CD4-positive, alpha-beta T cell treated with Interleukin-6 at 100 ng/mL for 8 hours (primary cell): ENCODE results near the gene ADCYAP1R1.

Source experiments
- DNase-seq: peaks from one replicate; pipeline ENCODE4 v3.0.0-alpha.2; 2020; ENCODE audit warnings: mixed read lengths, low spot score

ADCYAP1R1 gene

DNA sequence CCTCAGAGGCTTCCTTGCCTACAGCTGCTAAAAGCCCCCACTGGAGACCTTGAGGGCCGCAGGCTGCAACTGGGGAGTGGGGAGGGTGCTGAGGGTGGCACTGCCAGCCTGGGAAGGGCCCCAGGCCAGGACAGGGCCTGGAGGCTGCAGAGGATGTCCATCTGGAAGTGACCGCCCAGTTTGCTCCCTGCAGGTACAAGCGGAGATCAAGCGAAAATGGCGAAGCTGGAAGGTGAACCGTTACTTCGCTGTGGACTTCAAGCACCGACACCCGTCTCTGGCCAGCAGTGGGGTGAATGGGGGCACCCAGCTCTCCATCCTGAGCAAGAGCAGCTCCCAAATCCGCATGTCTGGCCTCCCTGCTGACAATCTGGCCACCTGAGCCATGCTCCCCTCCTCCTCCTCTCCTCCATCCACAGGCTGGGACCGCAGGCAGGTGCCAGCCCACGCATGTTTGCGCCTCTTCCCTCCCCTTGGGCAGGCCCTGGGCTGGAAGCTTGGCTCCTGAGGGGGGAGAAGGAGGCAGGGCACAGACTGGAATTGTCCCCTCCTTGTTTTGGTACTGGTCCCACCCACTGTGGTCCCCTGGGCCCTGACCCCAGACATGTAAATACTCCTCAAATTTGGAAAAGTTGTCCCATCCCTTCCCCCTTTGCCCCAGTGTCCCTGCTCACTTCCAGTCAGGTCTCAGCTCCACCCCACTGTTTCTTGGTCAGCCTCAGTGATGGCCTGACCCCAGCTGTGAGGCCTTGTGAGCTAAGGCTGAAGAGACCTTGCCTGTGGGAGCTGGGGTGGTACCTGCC lies 54.4 kb downstream of the ADCYAP1R1 start:
- no peak for DNase-seq

DNA sequence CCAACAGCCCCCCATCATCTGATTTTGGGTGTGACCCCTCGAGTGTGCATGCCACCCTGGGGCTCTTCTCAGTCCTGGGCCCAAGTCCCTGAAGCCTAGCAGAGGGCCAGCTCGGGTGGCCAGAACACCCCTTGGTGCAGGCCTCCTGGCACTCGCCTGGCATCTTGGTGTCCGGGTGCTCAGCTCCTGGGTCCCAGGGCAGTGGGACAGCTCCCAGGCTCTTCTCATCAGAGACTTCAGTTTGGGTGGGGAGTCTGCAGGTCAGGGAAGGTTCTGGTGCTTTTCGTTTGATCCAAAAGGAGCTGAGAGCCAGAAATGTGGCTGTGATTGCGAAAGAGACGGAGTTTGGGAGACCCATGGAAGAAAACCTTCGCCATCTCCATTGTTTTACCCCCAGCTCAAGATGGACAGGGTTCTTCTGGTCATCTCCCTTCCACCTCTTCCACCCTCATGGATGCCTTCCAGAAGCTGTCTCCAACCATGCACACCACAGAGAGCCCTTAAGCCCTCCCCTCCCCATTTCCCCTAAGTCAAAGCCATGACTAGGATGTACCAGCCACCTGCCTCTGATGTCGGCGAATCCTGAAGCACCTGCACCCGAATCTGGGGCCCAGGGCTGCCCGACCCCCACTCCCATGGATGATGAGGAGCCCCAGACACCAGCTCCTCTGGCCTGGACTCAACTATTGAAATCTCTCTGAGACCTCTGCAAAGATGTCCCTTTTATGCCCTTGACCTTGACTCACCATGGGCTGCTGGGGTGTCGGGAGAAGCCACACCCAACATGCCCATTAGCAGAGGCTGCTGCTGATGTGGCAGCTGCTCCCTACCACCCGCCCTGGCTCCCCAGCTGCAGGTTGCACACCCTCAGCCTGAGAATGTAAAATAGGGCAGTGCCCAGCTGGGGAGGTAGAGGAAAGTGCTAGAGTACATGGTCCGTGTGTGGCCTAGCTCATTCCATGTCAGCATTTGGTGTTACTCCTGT lies 55.3 kb downstream of the ADCYAP1R1 start:
- no peak for DNase-seq

DNA sequence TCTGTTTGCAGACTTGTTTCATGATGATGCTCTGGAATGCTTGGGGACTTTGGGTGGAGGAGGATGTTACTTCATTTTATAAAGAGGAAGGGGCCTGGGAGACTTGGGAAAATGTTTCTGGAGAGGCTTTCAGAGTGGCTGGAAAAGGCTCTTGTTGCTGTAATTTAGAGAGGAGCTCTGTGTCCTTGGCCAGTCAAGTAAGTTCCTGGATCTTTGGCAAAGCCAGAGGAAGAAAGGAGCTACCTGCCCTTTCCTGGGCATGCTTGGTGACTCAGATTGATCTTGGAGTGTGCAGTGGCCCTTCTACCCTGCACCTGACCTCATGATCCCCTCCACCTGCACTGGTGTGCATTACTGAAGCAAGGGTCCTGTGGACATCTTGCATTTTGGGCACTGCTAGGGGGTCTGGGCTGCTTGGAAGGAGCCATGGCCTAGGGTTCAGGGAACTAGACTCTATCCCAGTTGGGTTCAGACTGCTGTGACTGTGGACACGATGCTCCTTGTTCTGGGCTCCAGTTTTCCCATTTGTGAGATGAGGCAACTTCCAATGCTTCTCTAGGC lies 56.1 kb downstream of the ADCYAP1R1 start:
- no peak for DNase-seq

DNA sequence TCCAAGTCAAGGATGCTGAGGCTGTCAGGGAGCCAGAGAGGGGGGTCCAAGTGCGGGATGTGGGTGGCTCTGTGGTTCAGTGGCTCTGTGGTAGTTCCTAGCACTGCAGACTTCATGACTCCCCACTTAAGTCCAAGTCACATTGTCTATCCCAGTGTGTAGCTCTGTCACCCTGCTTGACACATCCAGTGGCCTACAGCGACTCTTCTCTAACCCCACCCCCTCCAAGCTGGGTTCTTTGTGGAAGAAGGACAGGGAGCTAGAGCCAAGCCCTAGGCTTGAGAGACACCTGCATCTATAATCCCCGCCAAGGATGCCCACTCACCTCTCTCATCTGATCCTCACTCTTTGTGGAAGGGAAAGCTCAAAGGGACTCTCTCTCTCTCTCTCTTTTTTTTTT lies 57.6 kb downstream of the ADCYAP1R1 start:
- DNase-seq = no peak

DNA sequence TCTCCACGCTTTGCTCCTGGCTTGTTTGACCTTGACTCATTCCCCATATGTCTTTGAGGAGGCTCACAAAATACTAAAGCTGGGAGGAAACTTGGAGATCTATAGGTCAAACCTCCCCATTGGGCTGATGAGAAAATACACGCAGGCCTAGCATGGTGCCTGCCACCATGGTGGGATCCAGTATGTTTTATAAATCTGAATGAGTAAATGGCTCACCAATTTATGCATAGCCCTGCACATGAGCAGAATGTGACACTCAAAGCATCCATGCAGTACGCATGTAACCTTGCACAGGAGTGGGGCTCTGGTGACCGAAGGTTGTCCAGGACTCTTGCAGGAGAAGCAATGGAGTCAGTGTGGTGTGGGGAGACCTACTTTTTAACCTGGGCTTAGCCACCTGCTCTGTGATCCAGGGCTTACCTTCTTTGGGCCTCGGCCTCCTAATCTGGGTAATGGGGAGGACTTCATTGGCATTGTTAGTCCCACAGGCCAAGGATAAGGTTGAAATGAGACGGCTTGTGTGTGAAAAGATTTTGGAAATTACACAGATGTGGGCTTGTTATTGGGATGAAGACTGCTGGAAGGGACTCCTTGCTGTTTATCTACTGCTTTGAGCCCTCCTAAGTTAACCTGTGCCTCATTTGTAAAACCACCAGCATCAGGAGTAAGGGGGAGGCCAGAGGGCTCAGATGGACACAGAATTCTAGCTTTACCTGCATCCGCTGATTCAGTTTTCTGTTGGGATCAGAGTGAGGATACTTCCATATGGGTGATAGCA lies 58.4 kb downstream of the ADCYAP1R1 start:
- no peak for DNase-seq

DNA sequence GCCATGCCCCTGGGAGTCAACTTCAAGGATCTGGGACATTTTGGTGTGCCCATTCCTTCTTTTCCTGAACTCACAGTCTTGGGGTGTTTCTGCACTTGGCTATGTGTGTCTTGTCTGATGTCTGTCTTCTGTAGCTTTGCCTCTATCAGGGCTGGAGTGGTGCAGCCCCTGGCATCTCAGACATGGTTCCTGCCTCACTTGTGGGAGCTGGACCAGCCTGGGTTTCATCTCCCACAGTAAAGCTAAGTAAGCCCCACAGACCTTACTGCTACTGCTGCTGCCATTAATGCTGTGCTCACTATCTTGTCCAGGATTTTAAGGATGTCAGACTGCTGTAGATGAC lies 59.0 kb downstream of the ADCYAP1R1 start:
- DNase-seq = no peak

DNA sequence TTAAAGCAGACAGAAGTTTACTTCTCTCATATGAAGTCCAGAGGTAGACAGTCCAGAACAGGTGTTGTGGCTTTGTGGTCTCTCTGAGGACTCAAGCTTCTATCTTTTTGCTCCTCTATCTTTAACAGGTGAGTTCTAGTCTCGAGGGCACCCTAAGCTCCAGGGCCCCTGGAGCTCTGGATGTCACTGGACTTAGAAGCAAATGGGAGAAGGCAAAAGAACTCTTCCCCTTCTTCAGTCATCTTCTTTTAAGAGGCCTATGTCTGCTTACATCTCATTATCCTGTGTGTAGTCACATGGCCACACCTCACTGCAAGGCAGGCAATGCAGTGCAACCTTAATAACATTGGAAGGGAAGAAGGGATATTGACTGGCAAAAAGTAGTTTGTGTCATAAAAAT lies 61.6 kb downstream of the ADCYAP1R1 start:
- no peak for DNase-seq

DNA sequence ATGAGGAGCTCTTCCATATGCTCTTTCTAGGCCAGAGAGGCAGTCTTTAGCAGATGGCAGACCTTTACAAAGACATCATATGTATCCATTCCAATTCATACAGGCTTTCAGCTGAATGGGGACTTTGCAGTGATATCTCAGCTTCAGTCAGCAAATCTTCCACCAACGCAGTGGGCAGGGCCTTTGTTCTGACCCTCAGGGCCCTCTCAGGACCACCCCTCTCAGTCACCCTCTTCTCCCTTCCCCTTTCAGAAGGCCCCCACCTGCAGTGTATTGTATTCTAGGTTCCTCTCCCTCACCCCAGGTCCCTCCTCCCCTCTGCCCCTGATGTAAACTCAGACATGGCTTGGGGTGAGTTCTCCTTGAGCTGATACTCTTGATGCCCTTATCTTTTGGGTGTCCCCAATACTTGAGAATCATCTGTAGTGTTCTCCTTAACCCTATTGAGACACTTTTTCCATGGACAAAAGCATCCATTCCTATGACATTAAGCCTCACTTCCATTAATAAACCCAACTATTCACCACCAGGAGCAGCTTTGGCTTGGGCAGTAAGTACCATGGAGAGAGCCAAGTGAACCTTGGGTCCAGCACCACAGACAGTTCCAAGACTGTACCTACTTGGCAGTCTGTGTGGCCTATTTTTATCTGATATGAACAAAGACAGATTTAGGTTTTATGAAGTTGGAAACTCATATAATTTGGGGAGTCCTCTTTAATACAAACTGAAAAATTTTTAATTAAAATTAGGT lies 62.7 kb downstream of the ADCYAP1R1 start:
- no peak for DNase-seq

DNA sequence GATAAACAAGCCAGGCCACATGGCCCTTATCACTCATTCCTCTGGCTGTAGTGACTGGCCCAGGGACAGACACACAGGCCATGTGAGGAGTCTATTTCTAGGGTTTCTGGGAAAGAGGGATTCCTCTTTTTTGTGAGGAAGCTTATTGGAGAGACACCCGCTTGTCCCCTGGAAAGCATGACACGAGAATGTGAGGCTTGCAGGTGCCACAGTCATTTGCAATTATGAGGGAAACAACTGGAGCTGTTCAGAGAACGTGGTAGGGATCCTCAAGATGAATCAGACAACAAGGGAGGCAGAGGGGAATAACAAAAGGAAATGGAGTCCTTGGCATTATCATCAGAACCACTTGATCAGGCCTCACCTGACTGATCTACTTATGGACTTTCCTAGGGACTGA lies 64.5 kb downstream of the ADCYAP1R1 start:
- DNase-seq = no peak

DNA sequence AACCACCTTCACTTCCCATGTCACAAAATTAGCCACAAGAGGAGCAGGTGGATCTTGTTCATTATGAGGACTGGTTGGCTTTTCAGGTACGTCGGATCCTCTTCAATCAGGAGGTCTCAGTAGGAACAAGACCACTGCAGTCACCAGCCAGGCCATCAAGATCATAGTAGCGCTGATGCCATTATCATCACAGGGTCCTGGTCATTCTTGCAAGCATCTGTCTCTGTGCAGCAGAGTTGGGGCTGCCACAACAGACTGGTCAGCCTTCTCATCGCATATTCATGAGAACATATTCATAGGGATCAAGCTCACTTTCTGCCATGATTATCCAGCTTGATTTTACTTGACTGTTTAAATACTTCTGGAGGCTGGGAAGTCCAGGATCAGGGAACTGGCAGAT lies 67.1 kb downstream of the ADCYAP1R1 start:
- no peak for DNase-seq

DNA sequence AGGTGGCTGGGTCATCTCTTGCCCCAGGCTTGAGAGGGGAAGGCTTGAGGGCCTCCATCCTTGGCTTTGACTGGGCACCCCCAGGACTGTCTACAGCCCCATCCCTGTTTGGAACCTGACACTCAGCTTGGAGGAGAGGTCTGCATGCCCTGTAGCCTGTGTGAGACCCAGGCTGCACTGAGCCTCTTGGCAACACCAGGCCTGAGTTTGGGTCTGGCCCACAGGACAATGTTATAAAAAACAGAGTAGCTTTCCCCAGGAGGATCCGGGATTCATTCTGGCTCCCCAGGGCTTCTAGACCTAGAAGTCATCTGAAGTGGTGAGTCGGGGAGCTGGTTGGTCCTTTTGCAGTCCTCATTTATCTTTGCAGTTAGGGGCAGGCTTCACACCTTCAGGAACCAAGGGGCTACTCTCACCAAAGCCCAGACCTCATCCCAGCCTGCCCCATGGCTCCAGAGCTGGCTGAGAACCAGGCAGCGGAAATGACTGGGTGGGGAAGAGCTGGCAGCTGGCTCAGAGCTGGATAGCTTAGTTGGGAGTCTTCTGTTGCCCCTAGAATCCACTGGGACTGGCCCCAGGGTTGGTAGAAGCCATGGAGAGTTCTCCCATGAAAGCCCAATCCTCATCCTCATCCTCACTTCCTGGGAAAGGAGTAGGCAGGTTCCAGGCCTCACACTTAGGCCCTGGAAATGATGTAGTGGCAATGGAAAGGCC lies 68.8 kb downstream of the ADCYAP1R1 start:
- DNase-seq = no peak

DNA sequence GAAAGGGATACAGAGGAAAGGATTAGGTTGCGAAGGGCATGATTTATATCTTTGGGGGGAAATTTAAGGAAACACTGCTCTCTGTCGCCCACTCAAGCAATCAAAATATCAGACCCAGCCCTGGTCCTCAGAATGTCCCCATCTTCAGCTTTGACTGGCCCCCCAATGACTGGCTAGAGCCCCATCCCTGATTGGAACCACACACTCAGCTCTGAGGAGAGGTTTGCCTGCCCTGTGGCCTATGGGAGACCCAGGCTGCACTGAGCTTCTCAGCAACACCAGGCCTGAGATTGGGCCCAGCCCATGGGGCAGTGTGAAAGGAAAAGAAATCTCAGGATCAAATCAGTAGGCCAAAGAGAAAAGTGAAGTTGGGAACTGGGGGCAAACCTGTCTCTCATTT lies 69.5 kb downstream of the ADCYAP1R1 start:
- DNase-seq = no peak

DNA sequence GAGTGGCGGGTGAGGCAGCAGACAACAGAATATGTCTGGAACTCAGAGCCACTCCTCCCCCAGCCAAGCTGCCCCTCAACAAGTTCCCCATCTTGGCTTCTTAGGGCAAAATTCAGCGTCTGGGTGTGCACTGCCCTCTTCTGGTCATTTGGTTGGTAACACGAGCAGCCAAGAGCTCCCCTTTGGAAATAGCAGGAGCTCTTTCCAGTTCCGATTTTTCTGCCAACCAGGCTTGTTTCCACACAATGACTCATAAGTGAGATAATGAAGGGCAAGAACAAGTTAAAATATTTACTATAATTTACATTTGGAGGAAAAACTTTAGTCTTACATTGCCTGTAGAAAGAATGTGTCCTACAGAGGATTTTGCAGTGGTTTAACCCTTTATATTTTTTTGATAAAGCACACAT lies 70.5 kb downstream of the ADCYAP1R1 start:
- peak; percentile 16 for DNase-seq

DNA sequence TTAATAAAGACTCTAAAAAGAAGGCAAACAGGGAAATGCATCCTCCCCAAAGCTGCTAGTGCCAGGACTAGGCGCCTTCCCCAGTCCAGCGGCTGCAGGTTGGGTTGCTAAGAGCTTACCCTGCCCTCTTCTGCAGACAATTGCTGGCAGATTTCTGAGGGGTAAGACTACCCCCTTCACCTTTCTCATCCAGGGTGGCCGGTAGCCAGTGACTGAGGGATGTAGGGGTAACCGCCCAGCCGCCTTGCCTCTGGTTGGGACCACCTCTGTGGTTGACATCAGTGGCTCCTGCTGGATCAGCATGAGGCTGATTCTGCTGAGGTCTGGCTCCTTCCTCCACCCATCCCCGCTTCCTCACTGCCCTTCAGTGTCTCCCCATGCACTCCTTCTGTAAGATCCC lies 71.2 kb downstream of the ADCYAP1R1 start:
- no peak for DNase-seq

DNA sequence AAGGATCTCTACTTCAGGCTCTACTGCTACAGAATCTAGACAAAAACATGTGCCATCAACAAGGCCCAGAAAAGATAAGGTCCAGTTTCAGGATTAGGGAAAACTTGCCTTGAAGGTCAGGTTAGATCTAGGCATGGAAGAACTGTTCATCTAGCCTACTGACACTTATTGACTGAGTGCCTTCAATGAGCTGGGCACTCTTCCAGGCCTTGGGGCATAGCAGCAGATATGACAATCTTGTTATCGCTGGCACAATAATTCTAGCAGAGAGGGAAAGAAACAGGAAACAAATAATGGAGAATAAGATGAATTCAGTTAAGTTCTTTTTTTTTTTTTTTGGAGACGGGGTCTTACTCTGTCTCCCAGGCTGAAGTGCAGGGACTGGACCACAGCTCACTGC lies 71.6 kb downstream of the ADCYAP1R1 start:
- no peak for DNase-seq

DNA sequence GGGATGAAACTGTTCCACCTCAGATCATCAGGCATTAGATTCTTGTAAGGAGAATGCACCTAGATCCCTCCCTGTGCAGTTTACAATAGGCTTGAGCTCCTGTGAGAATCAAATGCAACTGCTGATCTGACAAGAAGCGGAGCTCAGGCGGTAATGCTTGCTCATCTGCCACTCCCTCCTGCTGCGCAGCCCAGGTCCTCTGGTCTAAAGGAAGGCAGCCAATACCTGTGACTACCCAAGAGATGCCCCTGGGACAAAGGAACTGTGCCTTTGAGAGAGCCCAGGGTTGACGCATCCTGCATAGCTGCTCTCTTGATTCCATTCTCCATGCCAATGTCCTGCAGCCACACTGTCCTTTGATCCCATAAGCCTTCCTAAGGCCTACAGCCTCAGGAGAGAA lies 73.1 kb downstream of the ADCYAP1R1 start:
- no peak for DNase-seq

DNA sequence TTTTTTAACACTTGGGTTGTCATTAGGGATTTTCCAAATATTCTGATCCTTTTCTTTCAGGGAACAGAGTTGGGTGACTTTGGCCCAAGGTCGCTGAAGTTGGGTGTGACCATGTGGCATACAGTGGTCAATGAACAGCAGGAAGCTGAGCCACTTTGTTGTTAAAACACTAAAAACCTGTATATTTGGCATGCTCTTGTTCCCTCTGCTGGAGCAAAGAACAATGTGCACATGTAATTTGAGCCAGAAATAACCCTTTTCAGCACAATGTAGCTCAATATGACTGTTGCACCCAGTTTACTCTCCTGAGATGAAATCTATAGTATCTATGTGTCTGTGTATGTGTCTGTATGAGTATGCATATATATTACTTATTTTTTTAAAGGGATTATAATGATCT lies 74.9 kb downstream of the ADCYAP1R1 start:
- no peak for DNase-seq

DNA sequence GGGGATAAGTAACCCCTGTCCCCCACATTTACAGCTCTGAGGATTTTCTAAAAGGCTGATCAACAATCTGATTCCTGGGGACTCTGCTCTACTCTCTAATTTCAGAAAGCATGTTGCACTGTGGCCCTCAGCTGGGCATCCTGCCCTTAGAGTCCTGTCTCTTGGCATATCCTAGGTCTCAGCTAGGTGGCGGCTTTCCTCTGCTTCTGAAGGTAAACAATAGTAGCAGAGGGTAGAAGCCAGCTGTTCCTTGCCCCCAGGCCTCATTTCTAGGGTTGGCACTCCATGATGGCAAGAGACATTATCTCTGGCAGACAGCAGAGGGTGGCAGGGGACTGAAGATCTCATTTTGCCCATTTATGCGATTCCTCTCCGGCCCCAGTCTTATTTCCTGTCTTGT lies 77.0 kb downstream of the ADCYAP1R1 start:
- no peak for DNase-seq

DNA sequence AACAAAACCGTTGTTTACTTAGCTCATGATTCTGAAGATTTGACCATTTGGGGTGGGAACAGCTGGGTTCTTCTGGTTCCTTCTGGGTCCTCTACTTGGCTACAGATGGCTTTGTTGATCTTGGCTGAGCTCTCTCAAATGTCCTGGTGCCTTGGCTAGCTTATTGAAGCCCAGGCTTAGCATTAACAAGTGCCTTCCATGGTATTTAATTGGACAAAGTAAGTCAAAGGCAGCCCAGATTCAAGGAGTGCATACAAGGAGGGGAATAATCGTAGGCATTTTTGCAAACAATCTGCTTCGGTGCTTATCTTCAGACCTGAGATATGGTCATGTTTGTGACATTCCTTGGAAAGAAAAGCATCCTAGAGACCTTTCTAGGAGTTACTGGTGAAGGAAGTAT lies 81.4 kb downstream of the ADCYAP1R1 start:
- no peak for DNase-seq
